K562 (cell line): ENCODE results near the gene SART3. TPM values are rescaled to one million over a fixed set of nuclear protein-coding genes. Genes with fewer than 3 reads are reported as not detected.

ENCODE experiments used
- ATAC-seq: fragments of 200-7000 bp; cut with Tn5 transposase; 3 replicates; pipeline ENCODE4 v1.9.1; 2020; ENCODE audit warnings: moderate library complexity
- BruUV-seq: library from RNA; stranded (reverse); fragments of 400-500 nt; replicated peaks from 2 replicates; lab custom pipeline; 2021; lab: Mats Ljungman, UMichigan
- CTCF ChIA-PET: fragments of 300-600 bp; formaldehyde crosslinking; extraction: SDS; loops from one replicate; lab custom pipeline; 2021; ENCODE audit warnings: low intra/inter-chr PET ratio; lab: Yijun Ruan, JAX
- POLR2A ChIA-PET: fragments of 300-600, 350-650 bp; sonication (Branson Sonifier 250); formaldehyde crosslinking; extraction: SDS; loops from one replicate; lab custom pipeline; 2021; ENCODE audit warnings: antibody characterized with exemption, inconsistent platforms; lab: Yijun Ruan, JAX
- DNase-seq, 4 experiments: peaks; one replicate each; pipeline versions ENCODE4 v3.0.0 to v3.0.0-alpha.2; 2011 to 2018; ENCODE audit warnings: low spot score in 3 of 4, mixed read lengths in 3 of 4; ENCODE audit errors: extremely low read depth in 1 of 4
- FAIRE-seq: peaks from 2 replicates; lab custom pipeline; 2011; peaks lifted over from hg19 to GRCh38; lab: Jason Lieb, UNC
- H2AFZ ChIP-seq: 2 replicates; pipeline ENCODE4 v1.6.0; 2011; ENCODE audit warnings: low read depth, low read length, control low read depth, inconsistent platforms
- H3K27ac ChIP-seq: fragments of 200-600 bp; 3 replicates; pipeline ENCODE4 v1.8.0; 2011; ENCODE audit warnings: low read depth, mild to moderate bottlenecking, control low read depth, inconsistent platforms, low read length, moderate library complexity, mixed read lengths; ENCODE audit errors: extremely low read depth
- H3K27me3 ChIP-seq, 2 experiments: fragments of 300-600 bp in 1 of 2; 2 replicates in 1 of 2; 3 replicates in 1 of 2; pipeline versions ENCODE4 v1.6.0 to v1.8.0; 2011; ENCODE audit warnings: inconsistent platforms in 2 of 2, low read length in 2 of 2, mild to moderate bottlenecking in 1 of 2, mixed read lengths in 1 of 2, moderate library complexity in 1 of 2; ENCODE audit not compliant: control insufficient read depth in 2 of 2, insufficient read depth in 2 of 2
- H3K36me3 ChIP-seq: fragments of 300-600 bp; 3 replicates; pipeline ENCODE4 v1.8.0; 2011; ENCODE audit warnings: mild to moderate bottlenecking, low read length, inconsistent platforms; ENCODE audit not compliant: control insufficient read depth, insufficient read depth
- H3K4me1 ChIP-seq, 2 experiments: fragments of 200-600 bp in 1 of 2; replicated peaks in 1 of 2; 2 replicates in 1 of 2; 3 replicates in 1 of 2; pipeline versions ENCODE4 v1.5.1 to v1.8.0; 2011; ENCODE audit warnings: inconsistent platforms in 2 of 2, low read length in 2 of 2, mild to moderate bottlenecking in 1 of 2, mixed read lengths in 1 of 2, moderate library complexity in 1 of 2; ENCODE audit not compliant: control insufficient read depth in 2 of 2, insufficient read depth in 2 of 2
- H3K4me2 ChIP-seq: 2 replicates; pipeline ENCODE4 v1.6.1; 2011; ENCODE audit warnings: low read length, control low read depth, inconsistent platforms, mixed read lengths; ENCODE audit not compliant: insufficient read depth
- H3K4me3 ChIP-seq: fragments of 200-600 bp; sonication (generic), shearing (Covaris generic); 2 replicates; pipeline ENCODE4 v1.5.1; 2016; ENCODE audit warnings: control low read depth, inconsistent platforms
- H3K79me2 ChIP-seq: fragments of 200-600 bp; 3 replicates; pipeline ENCODE4 v1.8.0; 2011; ENCODE audit warnings: low read length, inconsistent platforms; ENCODE audit not compliant: control insufficient read depth, insufficient read depth
- H3K9ac ChIP-seq, 2 experiments: 2 replicates each; pipeline versions ENCODE4 v1.6.0 to v1.6.1; 2011; ENCODE audit warnings: low read depth in 2 of 2, low read length in 2 of 2, control low read depth in 1 of 2, inconsistent platforms in 1 of 2, mild to moderate bottlenecking in 1 of 2, mixed read lengths in 1 of 2; ENCODE audit not compliant: insufficient read depth in 1 of 2
- H3K9me1 ChIP-seq: one replicate; pipeline ENCODE4 v1.6.0; 2011; ENCODE audit warnings: inconsistent platforms, mild to moderate bottlenecking, low read length, moderate library complexity; ENCODE audit not compliant: control insufficient read depth, insufficient read depth
- H3K9me3 ChIP-seq: replicated peaks from 2 replicates; pipeline ENCODE4 v1.5.1; 2011; ENCODE audit warnings: low read depth, low read length, inconsistent platforms; ENCODE audit not compliant: control insufficient read depth, insufficient read depth
- H4K20me1 ChIP-seq: replicated peaks from 2 replicates; pipeline ENCODE4 v1.6.1; 2011; ENCODE audit warnings: low read length, inconsistent platforms, mixed read lengths; ENCODE audit not compliant: control insufficient read depth, insufficient read depth
- CAMTA2 ChIP-seq: fragments of 250-450 bp; sonication (Bioruptor Pico); conservative IDR thresholded peaks from 2 replicates; pipeline ENCODE4 v1.5.1; 2022
- CREM ChIP-seq: IDR thresholded peaks from 2 replicates; pipeline ENCODE4 v1.6.1; 2014; ENCODE audit warnings: antibody characterized with exemption, low read depth
- ELF4 ChIP-seq: fragments of 450-650 bp; formaldehyde crosslinking; IDR thresholded peaks from 2 replicates; pipeline ENCODE4 v1.4.0; 2022; ENCODE audit warnings: missing genetic modification characterization
- ILF3 ChIP-seq: fragments of 450-650 bp; IDR thresholded peaks from 2 replicates; pipeline ENCODE4 v1.6.1; 2018; ENCODE audit warnings: antibody characterized with exemption, mild to moderate bottlenecking, moderate library complexity, borderline replicate concordance
- KLF16 ChIP-seq: IDR thresholded peaks from 2 replicates; pipeline ENCODE4 v1.6.1; 2016; ENCODE audit warnings: antibody characterized with exemption
- LCOR ChIP-seq: sonication (generic); formaldehyde crosslinking; IDR thresholded peaks from 2 replicates; pipeline ENCODE4 v1.8.0; 2022; ENCODE audit warnings: mild to moderate bottlenecking, missing genetic modification reagents
- RBM34 ChIP-seq: fragments of 200-400 bp; formaldehyde crosslinking; IDR thresholded peaks from 2 replicates; pipeline ENCODE4 v1.6.1; 2018; ENCODE audit warnings: low read length, borderline replicate concordance; ENCODE audit not compliant: insufficient read depth
- SAFB2 ChIP-seq: fragments of 200-400 bp; formaldehyde crosslinking; IDR thresholded peaks from 2 replicates; pipeline ENCODE4 v1.6.1; 2018; ENCODE audit warnings: borderline replicate concordance, low read length, low read depth, moderate library complexity; ENCODE audit not compliant: severe bottlenecking
- ZC3H11A ChIP-seq: IDR thresholded peaks from 2 replicates; pipeline ENCODE4 v1.6.1; 2012; ENCODE audit warnings: low read depth, low read length, improper control_type of control experiment
- ZNF134 ChIP-seq: fragments of 250-450 bp; sonication (Bioruptor Pico); conservative IDR thresholded peaks from 2 replicates; pipeline ENCODE4 v1.4.0; 2020
- ZNF146 ChIP-seq: IDR thresholded peaks from one replicate; pipeline ENCODE4 v1.6.1; 2018; ENCODE audit warnings: missing compliant biosample characterization; ENCODE audit not compliant: unreplicated experiment
- ZNF316 ChIP-seq: fragments of 450-650 bp; IDR thresholded peaks from 2 replicates; pipeline ENCODE4 v1.6.1; 2016
- ZNF384 ChIP-seq: IDR thresholded peaks from 2 replicates; pipeline ENCODE4 v1.6.1; 2012; ENCODE audit warnings: low read depth, low read length, improper control_type of control experiment
- WGBS: fragments of 100-300 bp; shearing (Covaris generic); methylation state at CpG from one replicate; pipeline ENCODE4 v1.1.6; 2016; ENCODE audit warnings: low coverage, mixed read lengths; ENCODE audit not compliant: insufficient coverage; ENCODE audit errors: missing lambda C conversion rate; 5-methylcytosine and 5-hydroxymethylcytosine counted together
- in situ Hi-C: fragments of 300-500 bp; cut with MboI; formaldehyde crosslinking; loops from 4 replicates; pipeline ENCODE4 v1.15.0; 2018; ENCODE audit warnings: inconsistent platforms, mixed read lengths
- intact Hi-C: fragments of 100-400 bp; cut with micrococcal nuclease; formaldehyde crosslinking; loops from 2 replicates; pipeline ENCODE4 v1.14.2; 2022
- polyA plus RNA-seq, 8 experiments: library from polyadenylated mRNA; depleted of rRNA in 4 of 8; stranded (reverse) in 5 of 8; unstranded in 3 of 8; fragments of >200 nt; fragmentation: Nextera tagmentation in 2 of 8; fragmentation: Illumina TruSeq in 1 of 8; extraction: Ambion mirVana in 2 of 8; extraction: Trizol in 1 of 8; gene quantifications; 2 replicates each; pipeline versions ENCODE4 v1.2.1 to v1.2.3, GENCODE V29; 2011 to 2014; ENCODE audit warnings: inconsistent platforms in 1 of 8, missing spikeins in 1 of 8
- total RNA-seq, 7 experiments: library from RNA; depleted of rRNA in 6 of 7; stranded (reverse); fragments of >200 nt in 6 of 7; fragmentation: Illumina TruSeq in 2 of 7; extraction: Trizol in 2 of 7; gene quantifications; 2 replicates each; pipeline versions ENCODE4 v1.2.1 to v1.2.3, GENCODE V29; 2011 to 2021; ENCODE audit warnings: low replicate concordance in 1 of 7
- TF ChIP-seq, protein P1 (sequence below): fragments of 450-650 bp; IDR thresholded peaks from 2 replicates; pipeline ENCODE4 v1.6.1; 2016
- TF ChIP-seq, protein P2 (sequence below): fragments of 450-650 bp; formaldehyde crosslinking; IDR thresholded peaks from 2 replicates; pipeline ENCODE4 v1.4.0; 2020; ENCODE audit warnings: mild to moderate bottlenecking, moderate library complexity
- TF ChIP-seq, protein P3 (sequence below): sonication (generic); formaldehyde crosslinking; IDR thresholded peaks from 2 replicates; pipeline ENCODE4 v1.8.0; 2022; ENCODE audit warnings: mild to moderate bottlenecking, missing genetic modification reagents
- TF ChIP-seq, protein P4 (sequence below): sonication (generic); formaldehyde crosslinking; IDR thresholded peaks from 2 replicates; pipeline ENCODE4 v1.8.0; 2022; ENCODE audit warnings: mild to moderate bottlenecking, missing genetic modification reagents

The SART3 gene
- total and polyA plus RNA-seq, 9 of the 15 experiments (the other 6 are each of a cell fraction or from before 2014, with no cell fraction given), result 8.9 to 167 (median 56.7) TPM

DNA sequence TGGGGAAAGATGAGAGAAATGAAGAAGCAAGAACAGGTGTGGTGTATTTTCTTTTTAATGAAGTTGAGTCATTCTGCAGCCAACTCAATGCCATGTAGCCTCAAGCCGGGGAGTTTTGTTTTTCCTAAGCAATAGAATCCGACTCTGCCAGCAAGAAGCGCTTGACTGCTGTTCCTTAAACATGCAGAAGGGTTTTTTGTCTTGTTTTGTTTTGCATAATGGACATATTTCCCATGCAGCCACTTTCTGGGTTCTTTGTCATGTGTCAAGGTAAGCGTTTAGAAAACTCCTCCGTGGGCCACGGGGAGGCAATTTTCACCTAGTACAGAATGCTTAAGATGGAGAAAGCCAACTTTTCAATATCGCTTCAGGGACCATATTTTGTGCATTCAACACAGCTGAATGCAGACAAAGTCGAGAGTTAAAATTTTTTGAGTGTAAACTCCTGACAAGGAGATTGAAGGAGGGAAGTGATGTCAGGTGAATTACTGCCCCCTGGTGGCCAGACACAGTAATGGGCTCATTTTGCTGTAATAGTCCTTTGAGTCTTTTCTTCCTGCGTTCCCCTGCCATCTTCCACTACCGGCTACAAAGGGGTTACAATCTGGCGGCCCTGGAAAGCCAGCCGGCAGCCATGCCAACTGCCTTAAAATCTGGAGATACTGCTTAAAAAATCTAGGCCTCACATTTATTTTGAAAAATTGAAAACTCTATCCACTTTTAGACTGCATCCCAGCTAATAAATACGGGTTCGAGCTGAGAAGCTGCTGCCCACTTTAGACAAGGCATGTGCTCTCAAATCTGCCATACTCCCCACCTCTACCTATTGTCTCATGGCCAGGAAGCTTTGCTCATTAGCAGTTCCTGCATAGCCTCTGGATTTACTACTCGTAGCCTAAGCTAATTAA lies 49.1 kb downstream of the SART3 start (continued):
- TF ChIP-seq, protein P1, sequence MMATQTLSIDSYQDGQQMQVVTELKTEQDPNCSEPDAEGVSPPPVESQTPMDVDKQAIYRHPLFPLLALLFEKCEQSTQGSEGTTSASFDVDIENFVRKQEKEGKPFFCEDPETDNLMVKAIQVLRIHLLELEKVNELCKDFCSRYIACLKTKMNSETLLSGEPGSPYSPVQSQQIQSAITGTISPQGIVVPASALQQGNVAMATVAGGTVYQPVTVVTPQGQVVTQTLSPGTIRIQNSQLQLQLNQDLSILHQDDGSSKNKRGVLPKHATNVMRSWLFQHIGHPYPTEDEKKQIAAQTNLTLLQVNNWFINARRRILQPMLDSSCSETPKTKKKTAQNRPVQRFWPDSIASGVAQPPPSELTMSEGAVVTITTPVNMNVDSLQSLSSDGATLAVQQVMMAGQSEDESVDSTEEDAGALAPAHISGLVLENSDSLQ, result 0 out of 2 replicates have a peak, but pooled peaks have one; percentile 27
- TF ChIP-seq CREM, result peak; percentile 53
- no peak; the same call in 1 of the 2 replicates for TF ChIP-seq ZNF384
- TF ChIP-seq ZNF316, result no peak
- TF ChIP-seq ELF4, result no peak
- TF ChIP-seq ZNF146, result no peak
- 0 out of 2 replicates have a peak, but pooled peaks have one; percentile 10 for TF ChIP-seq KLF16

DNA sequence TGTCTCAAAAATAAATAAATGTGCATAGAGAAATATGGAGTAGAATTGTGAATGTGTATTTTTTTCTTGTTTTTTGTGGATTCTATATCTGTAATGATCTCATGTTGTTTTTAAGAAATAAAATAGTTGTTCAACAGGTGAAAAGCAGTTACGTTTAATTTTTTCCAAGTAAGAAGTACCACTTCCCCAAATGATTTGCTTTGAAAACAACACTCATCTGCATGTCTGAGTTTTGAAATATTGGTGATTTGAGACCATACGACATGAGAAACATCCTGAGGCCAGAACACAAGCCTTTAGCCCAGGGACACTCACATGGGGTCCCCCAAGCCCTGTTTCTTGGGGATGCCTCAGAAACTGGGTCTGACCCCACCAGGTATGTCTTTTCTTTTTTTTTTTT lies 50.1 kb downstream of the SART3 start:
- Histone ChIP-seq H3K79me2 (peaks cover 5% of the 10 kb centered on the region), H2AFZ (no peak overlapping the region), H3K36me3 (no peaks in the 10 kb centered on the region), H3K27ac (no peak overlapping the region), H3K4me1 (peaks cover 2 to 13% of the 10 kb centered on the region in 2 experiments; a peak in 3 of 5 replicates), H3K9me1 (no peaks in the 10 kb centered on the region), H3K9me3 (no peaks in the 10 kb centered on the region), H3K4me3 (no peak overlapping the region), H3K4me2 (no peak overlapping the region), H3K27me3 (0 out of 5 replicates have a peak, but pooled peaks cover 0 to 5% of the 10 kb centered on the region in 2 experiments), H4K20me1 (no peaks in the 10 kb centered on the region), H3K9ac (no peak overlapping the region)
- BruUV-seq, result no TSS peak
- no peak for ATAC-seq
- WGBS, result 0% methylated on average over 2 of the region's 2 CpGs
- DNase-seq, result no peak
- intact Hi-C loops, result loop anchor here (5.0 kb wide), 2 partner anchors 519 to 594 kb away; no protein-coding TSS in a partner anchor
- ChIA-PET CTCF (interaction anchor here (1.0 kb wide), 1 partner anchor 13 kb away, joined by 3 read pairs; no protein-coding TSS in a partner anchor), POLR2A (no interaction called here)
- in situ Hi-C loops, result no loop called here
- FAIRE-seq, result no peak
- TF ChIP-seq RBM34, result no peak
- no peak for TF ChIP-seq ILF3
- TF ChIP-seq LCOR (CRISPR knock-in tag), result no peak
- TF ChIP-seq CAMTA2 (CRISPR knock-in tag), result no peak
- no peak for TF ChIP-seq ZC3H11A
- no peak for TF ChIP-seq ZNF134
- TF ChIP-seq, protein P2, sequence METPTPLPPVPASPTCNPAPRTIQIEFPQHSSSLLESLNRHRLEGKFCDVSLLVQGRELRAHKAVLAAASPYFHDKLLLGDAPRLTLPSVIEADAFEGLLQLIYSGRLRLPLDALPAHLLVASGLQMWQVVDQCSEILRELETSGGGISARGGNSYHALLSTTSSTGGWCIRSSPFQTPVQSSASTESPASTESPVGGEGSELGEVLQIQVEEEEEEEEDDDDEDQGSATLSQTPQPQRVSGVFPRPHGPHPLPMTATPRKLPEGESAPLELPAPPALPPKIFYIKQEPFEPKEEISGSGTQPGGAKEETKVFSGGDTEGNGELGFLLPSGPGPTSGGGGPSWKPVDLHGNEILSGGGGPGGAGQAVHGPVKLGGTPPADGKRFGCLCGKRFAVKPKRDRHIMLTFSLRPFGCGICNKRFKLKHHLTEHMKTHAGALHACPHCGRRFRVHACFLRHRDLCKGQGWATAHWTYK (CRISPR knock-in tag), result no peak
- no peak for TF ChIP-seq SAFB2
- TF ChIP-seq, protein P3, sequence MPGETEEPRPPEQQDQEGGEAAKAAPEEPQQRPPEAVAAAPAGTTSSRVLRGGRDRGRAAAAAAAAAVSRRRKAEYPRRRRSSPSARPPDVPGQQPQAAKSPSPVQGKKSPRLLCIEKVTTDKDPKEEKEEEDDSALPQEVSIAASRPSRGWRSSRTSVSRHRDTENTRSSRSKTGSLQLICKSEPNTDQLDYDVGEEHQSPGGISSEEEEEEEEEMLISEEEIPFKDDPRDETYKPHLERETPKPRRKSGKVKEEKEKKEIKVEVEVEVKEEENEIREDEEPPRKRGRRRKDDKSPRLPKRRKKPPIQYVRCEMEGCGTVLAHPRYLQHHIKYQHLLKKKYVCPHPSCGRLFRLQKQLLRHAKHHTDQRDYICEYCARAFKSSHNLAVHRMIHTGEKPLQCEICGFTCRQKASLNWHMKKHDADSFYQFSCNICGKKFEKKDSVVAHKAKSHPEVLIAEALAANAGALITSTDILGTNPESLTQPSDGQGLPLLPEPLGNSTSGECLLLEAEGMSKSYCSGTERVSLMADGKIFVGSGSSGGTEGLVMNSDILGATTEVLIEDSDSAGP (CRISPR knock-in tag), result no peak
- TF ChIP-seq, protein P4, sequence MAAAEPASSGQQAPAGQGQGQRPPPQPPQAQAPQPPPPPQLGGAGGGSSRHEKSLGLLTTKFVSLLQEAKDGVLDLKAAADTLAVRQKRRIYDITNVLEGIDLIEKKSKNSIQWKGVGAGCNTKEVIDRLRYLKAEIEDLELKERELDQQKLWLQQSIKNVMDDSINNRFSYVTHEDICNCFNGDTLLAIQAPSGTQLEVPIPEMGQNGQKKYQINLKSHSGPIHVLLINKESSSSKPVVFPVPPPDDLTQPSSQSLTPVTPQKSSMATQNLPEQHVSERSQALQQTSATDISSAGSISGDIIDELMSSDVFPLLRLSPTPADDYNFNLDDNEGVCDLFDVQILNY, result no peak
